HG02678 (cell line): ENCODE data around the gene ARHGEF17.
A peak's percentile ranks its signal among the peaks of the same experiment; 100 is the strongest.

ENCODE experiments used
- ATAC-seq: cut with Tn5 transposase; IDR thresholded peaks from one replicate; pipeline ENCODE4 v1.9.1; 2021; ENCODE audit warnings: mild to moderate bottlenecking, moderate library complexity; ENCODE audit not compliant: unreplicated experiment

Gene ARHGEF17

DNA sequence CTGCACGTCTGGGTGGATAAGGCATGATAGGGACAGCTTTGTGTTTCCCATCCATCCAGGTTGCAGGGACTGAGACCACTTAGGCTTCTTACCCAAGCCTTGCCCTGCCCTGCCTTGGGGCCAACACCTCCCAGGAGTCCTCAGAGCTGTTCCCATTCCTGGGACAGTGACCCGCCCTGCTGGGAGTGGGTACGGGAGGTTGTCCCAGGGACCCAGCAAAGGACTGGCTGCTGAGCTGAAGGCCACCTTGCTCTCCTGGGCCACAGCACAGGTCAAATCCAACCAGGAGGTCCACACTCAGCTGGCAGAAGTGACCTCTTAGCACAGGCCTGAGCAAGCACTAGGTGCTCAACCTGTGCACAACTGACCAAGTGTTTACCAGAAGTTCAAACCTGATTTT is 16.9 kb upstream of the ARHGEF17 start:
- ATAC-seq: no peak

DNA sequence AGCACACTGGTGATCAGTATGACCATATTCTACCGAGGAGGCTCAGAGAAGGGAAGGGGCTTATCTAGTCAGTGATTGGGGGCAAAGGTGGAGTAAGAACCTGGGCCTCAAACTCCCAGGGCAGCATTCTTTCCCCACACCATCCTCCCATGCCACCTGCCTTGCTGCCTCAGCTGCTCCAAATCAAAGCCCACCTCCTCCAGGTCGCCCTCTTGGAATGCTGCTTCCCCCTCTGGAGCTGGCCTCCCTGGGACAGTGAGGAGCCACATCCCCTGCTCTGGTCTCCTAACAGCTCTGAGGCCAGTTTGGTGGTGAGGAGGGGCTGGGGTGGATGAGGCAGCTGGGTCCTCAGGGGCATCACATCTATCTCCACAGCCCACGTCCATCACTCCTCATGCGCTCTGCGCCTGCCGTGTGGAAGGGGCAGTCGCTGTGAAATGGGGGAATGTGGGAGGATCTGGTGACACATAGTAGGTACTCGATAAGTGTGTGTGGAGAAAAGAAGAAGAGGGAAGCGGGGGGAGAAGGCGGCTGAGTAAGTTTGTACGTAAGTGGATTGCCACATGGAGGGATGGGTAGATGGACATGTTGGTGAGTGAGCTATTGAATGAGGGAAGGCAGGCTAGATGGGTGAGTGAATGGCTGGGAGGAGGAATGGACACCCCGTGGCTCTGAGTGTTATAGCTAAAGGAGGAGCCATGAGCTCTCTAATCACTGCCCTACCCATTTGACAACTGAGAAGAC is 16.1 kb upstream of the ARHGEF17 start:
- ATAC-seq: no peak

DNA sequence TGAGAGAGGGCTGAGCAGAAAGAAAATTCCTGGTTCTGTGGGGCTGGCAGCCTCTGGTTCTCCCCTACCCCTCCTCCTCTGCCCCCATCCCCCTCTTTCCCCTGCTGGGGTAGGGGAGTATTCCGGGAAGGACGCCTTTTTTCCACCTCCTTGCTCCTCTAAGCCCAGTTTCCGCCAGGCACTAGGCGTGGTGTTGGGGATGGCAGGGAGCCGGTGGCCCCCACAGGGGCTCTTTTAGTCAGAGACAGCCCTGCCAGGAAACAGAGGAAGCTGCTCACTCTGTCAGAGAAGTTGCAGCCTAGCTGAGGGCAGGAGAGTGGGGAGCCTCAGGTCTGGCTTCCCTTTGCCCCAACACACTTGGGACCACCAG is 15.6 kb upstream of the ARHGEF17 start:
- ATAC-seq: no peak

DNA sequence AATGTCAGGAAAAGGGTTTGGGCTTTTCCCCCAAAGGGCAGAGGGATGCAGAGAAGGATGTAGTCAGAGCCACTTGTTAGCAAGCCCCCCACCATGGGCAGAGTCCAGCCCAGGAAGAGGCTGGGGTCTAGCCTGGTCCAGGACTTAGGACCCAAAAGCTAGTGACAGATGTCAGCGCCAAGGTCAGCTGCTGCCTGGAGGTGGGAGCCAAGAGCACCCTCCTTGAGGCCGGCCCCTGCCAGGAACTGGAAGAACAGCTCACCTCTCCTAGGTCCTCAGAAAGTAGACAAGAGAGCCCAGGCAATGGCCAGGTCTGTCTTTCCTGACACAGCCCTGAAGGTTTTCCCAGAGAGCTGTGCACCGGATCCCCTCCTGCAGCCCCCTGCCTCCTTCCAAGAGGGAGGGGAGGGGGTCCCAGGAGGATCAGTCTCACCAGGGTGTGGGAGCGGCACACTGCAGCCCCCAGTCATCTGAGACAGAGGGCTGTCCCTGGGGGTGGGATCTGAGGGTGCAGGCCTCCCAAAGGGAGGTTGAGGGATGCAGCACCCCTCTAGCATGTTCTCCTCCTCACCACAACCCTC is 14.6 kb upstream of the ARHGEF17 start:
- no peak for ATAC-seq

- ATAC-seq: no peak
Observed at GRCh38 chr11:73294604-73295003, 13.5 kb upstream of the ARHGEF17 start.

- ATAC-seq: no peak
Observed at GRCh38 chr11:73295241-73295995, 12.7 kb upstream of the ARHGEF17 start.

DNA sequence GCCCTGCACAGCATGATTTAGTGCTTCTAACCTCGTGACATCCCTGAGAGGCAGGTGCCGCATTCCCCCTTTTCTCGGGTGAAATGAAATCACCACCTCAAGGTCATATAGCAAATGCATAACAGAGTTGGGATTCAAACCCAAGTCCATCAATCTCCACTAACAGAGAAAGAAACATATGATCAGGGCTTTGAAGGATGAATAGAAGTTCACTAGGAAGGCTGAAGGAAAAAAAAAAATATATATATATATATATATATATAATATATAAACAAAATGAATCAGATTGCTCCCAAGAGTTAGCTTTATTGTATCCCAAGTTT is 12.1 kb upstream of the ARHGEF17 start:
- no peak for ATAC-seq

- no peak for ATAC-seq
Observed at GRCh38 chr11:73296501-73297230, 11.4 kb upstream of the ARHGEF17 start.

GRCh38 chr11:73297231-73297590 is 10.9 kb upstream of the ARHGEF17 start:
- no peak for ATAC-seq

DNA sequence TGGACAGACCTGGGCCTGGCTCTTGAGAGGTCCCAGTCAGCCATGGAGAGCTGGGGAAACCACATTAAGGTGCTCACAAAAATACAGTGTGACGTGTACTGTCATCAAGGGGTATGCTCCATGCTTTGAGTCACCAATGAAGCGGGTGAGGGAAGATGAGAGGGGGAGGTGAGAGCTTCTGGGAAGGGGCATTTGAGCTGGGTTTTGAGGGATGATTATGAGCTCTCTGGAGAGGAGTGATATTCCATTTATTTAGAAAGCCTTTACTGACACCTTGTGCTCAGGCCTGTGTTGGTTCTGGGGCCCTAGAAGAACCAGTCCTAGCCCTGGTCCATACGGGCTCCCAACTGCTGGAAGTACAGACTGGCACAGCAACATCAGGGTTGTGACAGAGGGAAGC is 10.4 kb upstream of the ARHGEF17 start:
- no peak for ATAC-seq

GRCh38 chr11:73298233-73298632 is 9.8 kb upstream of the ARHGEF17 start:
- ATAC-seq: no peak

DNA sequence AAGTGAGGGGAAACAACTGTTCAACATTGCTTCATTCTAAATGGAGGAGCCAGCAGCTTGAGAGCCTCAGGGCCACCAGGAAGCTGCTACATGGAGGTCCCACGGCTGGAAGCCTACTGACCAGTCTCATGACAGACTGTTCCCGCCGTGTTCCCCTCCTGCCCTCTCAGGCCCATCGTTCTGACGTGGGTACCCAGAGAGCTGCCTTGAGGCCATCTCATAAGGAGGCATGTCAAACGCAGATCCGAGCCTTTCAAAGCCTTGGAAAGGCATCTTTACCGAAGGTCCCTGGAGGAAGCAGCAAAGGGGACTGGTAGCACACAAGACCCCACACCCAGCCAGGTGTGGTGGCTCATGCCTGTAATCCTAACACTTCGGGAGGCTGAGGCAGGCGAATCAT is 8.3 kb upstream of the ARHGEF17 start:
- no peak for ATAC-seq

DNA sequence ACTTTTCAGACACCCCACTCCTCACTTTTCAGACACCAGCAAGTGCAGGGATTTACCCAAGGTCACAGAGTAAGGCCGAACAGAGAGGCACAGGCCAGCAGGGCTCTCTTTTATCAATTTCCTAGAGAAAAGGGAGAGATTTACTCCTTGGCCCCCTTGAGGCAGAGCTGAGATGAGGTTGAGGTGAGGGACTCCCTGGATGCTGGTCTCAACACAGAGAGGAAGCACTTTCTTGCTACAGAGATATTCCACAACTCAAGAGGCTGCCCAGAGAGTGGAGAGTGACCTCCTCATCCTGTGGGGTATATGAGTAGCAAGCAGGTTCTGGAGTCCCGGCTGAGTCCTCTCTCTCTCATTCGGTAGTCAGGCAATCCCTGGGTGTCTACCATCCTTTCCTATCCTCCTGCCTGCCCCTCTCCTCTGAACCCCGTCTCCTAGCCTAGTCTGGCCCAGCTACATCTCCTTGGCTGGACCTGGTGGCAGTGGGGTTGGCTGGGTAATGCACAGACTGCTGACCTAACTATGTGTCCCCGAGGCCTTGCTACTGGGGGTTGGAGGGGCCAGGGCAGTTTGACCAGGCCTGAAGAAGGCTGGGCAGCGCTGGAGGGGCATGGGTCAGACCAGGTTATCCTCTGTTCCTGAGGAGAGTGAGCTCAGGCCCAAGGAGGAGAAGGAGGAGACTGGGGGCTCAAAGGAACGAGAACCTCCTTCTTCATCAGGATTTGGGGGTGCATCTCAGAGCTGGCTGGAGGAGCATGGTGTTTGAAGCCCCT is 1.8 kb upstream of the ARHGEF17 start:
- ATAC-seq: no peak

- no peak for ATAC-seq
Observed at GRCh38 chr11:73306977-73307322, 1.1 kb upstream of the ARHGEF17 start.

DNA sequence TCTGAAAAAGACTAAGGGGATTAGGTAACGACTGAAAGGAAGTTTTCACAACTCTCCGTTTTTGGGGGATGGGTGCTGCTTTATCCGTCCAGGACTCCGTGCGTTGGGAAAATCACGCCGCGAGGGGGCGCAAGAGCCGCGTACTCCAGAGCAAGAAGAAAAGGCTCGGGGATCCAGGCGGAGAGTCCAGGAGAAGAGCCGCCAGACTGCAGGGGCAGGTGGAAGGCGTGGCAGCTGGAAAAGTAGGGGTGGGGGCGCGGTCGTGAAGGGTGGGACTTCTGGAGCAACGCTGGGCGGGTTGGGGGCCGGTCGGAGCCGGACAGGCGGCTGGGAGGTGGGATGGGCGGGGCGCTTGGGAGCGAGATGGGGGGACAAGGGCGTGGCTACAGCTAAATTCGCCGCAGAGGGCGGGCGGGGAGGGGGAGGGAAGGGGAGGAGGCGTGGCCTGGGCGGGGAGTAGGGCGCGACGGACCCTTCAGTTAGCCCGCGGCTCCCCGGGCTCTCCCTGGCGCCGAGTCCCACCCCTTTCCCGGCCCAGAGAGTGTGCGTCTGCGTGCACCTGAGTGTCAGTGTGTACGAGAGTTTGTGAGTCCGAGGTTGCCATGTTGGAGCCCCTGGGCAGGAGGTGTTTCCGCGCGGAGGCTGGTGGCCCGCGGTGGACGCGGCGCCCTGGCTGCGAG is 613 bp upstream of the ARHGEF17 start:
- ATAC-seq: peak; percentile 60

DNA sequence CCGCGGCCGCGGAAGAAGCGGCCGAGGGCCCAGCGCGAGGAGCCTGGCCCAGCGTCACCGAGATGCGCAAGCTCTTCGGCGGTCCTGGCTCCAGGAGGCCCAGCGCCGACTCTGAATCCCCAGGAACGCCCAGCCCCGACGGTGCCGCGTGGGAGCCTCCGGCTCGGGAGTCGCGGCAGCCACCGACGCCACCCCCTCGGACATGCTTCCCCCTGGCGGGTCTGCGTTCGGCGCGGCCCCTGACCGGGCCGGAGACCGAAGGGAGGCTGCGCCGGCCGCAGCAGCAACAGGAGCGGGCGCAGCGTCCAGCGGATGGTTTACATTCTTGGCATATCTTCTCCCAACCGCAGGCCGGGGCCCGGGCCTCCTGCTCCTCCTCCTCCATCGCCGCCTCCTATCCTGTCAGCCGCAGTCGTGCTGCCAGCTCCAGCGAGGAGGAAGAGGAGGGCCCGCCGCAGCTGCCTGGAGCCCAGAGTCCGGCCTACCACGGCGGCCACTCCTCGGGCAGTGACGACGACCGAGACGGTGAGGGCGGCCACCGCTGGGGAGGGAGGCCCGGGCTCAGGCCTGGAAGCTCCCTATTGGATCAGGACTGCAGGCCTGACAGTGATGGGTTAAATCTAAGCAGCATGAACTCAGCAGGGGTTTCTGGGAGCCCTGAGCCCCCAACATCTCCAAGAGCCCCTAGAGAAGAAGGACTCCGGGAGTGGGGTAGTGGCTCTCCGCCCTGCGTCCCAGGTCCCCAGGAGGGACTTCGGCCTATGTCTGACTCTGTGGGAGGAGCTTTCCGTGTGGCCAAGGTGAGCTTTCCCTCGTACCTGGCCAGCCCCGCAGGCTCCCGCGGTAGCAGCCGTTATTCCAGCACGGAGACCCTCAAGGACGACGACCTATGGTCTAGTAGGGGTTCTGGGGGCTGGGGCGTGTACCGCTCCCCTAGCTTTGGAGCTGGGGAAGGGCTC is 1.2 kb downstream of the ARHGEF17 start:
- no peak for ATAC-seq

DNA sequence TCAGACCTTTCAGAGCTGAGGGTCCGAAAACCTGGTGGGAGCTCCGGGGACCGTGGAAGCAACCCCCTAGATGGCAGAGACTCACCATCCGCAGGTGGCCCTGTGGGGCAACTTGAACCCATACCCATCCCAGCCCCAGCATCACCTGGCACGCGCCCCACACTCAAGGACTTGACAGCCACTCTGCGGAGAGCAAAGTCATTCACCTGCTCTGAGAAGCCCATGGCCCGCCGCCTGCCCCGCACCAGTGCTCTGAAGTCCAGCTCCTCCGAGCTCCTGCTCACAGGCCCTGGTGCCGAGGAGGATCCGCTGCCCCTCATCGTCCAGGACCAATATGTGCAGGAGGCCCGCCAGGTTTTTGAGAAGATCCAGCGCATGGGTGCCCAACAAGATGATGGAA is 2.0 kb downstream of the ARHGEF17 start:
- no peak for ATAC-seq

- no peak for ATAC-seq
Observed at GRCh38 chr11:73310661-73311393, 2.8 kb downstream of the ARHGEF17 start.

- ATAC-seq: no peak
Observed at GRCh38 chr11:73311394-73311869, 3.4 kb downstream of the ARHGEF17 start.
